NCI-H1436 (cell line): Measurements from ENCODE around the gene PTPRE.

Source experiments
- DNase-seq: peaks from one replicate; lab custom pipeline; 2025; lab: John Stamatoyannopoulos, UW

PTPRE gene

DNA sequence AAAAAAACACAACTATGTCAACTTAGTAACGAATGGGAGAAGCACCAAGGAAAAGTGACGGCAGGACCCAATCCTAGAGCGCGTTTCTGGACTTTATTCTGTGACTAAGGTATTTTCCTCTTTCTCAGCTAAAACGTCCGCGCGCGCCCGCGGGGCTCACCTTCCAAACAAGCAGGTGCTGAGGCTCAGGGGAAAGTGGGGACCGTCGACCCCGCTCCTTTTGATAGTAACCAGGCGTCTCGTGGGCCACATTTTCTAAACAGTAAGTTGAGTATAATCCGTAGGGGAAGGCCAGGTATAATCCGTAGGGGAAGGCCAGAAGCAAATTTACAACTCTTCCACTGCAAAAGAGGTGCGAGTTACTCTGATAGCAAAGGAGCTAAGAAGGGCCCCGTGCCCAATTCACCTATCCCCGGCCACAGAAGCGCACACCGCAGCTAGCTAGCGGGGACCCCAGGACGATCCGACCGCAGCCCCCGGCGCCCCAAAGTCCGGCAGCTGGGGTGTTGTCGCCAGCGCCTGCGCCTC, 218.6 kb downstream of the PTPRE start:
- no peak for DNase-seq

DNA sequence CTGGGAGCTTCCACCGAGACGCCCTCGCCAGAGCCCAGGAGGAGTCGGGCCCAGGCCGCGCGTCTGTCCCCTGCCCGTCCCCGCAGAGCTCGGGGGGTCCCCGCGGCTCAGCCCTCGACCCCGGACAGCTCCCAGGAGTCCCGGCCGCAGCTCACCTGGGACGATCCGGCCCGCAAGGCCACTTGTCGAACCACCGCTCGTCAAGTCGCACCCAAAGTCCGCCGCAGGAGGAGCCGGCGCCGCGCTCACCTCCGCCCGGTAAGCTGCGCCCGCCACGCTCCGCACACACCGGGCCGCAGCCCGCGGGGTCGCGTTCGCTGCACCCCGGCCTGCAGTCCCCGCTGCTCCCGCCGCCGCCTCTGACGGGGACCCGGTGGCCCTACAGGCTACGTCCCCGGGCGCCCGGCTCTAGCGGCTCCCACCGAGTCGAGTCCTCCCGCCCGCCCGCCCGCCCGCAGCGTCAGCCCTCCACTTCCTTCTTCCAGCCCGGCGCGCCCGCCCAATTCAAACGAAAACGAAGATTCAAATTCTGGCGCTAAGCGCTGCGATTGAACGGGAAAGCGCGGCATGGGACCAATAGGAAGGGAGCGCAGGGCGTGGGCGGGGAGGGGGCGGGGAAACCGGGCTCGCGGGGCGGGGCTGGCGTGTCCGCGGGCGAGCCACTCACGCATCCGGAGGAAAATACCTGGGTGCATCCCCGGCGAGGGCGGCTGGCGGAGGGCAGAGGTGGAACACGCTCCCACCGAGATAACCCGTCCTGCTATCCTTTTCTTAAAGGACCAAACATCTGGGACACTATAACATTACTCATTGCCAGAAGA, 219.3 kb downstream of the PTPRE start, which contains the start of gene MKI67:
Gene MKI67, minus strand, starts transcription at position 480 of the 821 bp plus-strand sequence. CDS start 756 bp downstream, outside the sequence.
- DNase-seq = peak; percentile 97

DNA sequence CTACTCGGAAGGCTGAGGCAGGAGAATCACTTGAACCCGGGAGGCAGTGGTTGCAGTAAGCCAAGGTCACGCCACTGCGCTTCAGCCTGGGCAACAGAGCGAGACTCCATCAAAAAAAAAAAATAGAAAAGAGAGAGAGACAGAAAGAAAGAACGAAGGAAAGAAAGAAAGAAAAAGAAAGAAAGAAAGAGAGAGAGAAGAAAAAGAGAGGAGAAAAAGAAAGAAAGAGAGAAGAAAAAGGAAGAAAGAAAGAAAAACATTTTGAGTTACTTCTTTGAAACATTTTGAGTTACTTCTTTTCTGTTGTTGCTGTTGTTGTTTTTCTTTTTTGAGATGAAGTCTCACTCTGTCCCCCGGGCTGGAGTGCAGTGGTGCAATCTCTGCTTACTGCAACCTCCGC, 221.7 kb downstream of the PTPRE start:
- DNase-seq = no peak

DNA sequence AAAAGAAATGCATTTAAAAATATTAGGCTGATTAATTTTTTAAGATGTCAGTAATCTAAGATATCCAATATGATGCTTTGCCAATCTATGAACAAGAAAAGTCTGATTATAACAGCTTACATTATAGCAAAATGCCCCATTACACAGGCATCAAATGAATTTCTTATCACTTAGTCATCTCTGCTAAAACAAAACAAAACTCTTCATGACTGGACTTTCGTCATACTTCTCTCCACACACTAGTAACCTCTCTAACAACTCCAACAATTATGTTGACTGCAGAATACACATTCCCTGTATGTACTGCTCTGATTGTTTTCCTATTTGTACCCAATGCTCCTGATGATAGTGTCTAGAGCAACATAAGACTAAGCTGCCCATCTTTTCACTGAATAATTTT, 223.1 kb downstream of the PTPRE start:
- no peak for DNase-seq
